COLO668 (cell line): ENCODE measurements around the gene AUTS2.

Experiments used
- DNase-seq: peaks from one replicate; lab custom pipeline; 2025; ENCODE audit not compliant: unreplicated experiment; lab: John Stamatoyannopoulos, UW

The AUTS2 gene

GRCh38 chr7:69962186-69963065, 364.2 kb downstream of the AUTS2 start:
- DNase-seq: no peak

GRCh38 chr7:69963393-69963792, 365.1 kb downstream of the AUTS2 start:
- DNase-seq: no peak

- no peak for DNase-seq
These were observed 368.7 kb downstream of the AUTS2 start for GRCh38 chr7:69966766-69967591.

- DNase-seq: no peak
These were observed 369.6 kb downstream of the AUTS2 start for GRCh38 chr7:69967689-69968450.

GRCh38 chr7:69968969-69969556, 370.8 kb downstream of the AUTS2 start:
- DNase-seq: no peak

- DNase-seq: no peak
These were observed 383.4 kb downstream of the AUTS2 start for GRCh38 chr7:69981646-69982045.

GRCh38 chr7:69982197-69982596, 383.9 kb downstream of the AUTS2 start:
- no peak for DNase-seq

- no peak for DNase-seq
These were observed 391.3 kb downstream of the AUTS2 start for GRCh38 chr7:69989551-69989950.

GRCh38 chr7:69992938-69993337, 394.7 kb downstream of the AUTS2 start:
- no peak for DNase-seq

GRCh38 chr7:69994218-69994617, 395.9 kb downstream of the AUTS2 start:
- DNase-seq: no peak

- no peak for DNase-seq
These were observed 396.7 kb downstream of the AUTS2 start for GRCh38 chr7:69994886-69995542.

GRCh38 chr7:69996121-69996520, 397.8 kb downstream of the AUTS2 start:
- no peak for DNase-seq

GRCh38 chr7:70000737-70001348, 402.6 kb downstream of the AUTS2 start:
- DNase-seq: no peak

- no peak for DNase-seq
These were observed 407.2 kb downstream of the AUTS2 start for GRCh38 chr7:70005480-70005879.

GRCh38 chr7:70005891-70006260, 407.6 kb downstream of the AUTS2 start:
- no peak for DNase-seq

- DNase-seq: no peak
These were observed 408.1 kb downstream of the AUTS2 start for GRCh38 chr7:70006261-70006920.

GRCh38 chr7:70008466-70008865, 410.2 kb downstream of the AUTS2 start:
- DNase-seq: no peak

- no peak for DNase-seq
These were observed 416.4 kb downstream of the AUTS2 start for GRCh38 chr7:70014472-70015177.

- no peak for DNase-seq
These were observed 417.1 kb downstream of the AUTS2 start for GRCh38 chr7:70015353-70015752.
